GM19397 (cell line): Measurements from ENCODE around the gene ZNF644.

Experiments
- ATAC-seq: cut with Tn5 transposase; IDR thresholded peaks from one replicate; pipeline ENCODE4 v1.9.1; 2021; ENCODE audit warnings: mild to moderate bottlenecking, moderate library complexity; ENCODE audit not compliant: unreplicated experiment

ZNF644 gene

GRCh38 chr1:90989302-90989701 is 32.5 kb downstream of the ZNF644 start:
- no peak for ATAC-seq

- no peak for ATAC-seq
Observed at GRCh38 chr1:90987841-90988240, 34.0 kb downstream of the ZNF644 start.

- ATAC-seq, result no peak
Observed at GRCh38 chr1:90986953-90987352, 34.9 kb downstream of the ZNF644 start.

- ATAC-seq, result no peak
Observed at GRCh38 chr1:90977522-90977921, 44.3 kb downstream of the ZNF644 start.

- no peak for ATAC-seq
Observed at GRCh38 chr1:90973897-90974798, 47.7 kb downstream of the ZNF644 start.

GRCh38 chr1:90970208-90970607 is 51.6 kb downstream of the ZNF644 start:
- ATAC-seq, result no peak

GRCh38 chr1:90969241-90969640 is 52.6 kb downstream of the ZNF644 start:
- ATAC-seq, result no peak

- no peak for ATAC-seq
Observed at GRCh38 chr1:90964444-90965035, 57.3 kb downstream of the ZNF644 start.

GRCh38 chr1:90963651-90964050 is 58.2 kb downstream of the ZNF644 start:
- no peak for ATAC-seq

GRCh38 chr1:90963236-90963635 is 58.6 kb downstream of the ZNF644 start:
- no peak for ATAC-seq

GRCh38 chr1:90959352-90960206 is 62.3 kb downstream of the ZNF644 start:
- ATAC-seq, result no peak

- no peak for ATAC-seq
Observed at GRCh38 chr1:90957497-90957896, 64.3 kb downstream of the ZNF644 start.

- ATAC-seq, result no peak
Observed at GRCh38 chr1:90955769-90956168, 66.1 kb downstream of the ZNF644 start.

- ATAC-seq, result no peak
Observed at GRCh38 chr1:90952906-90953305, 68.9 kb downstream of the ZNF644 start.

- ATAC-seq, result no peak
Observed at GRCh38 chr1:90951009-90951408, 70.8 kb downstream of the ZNF644 start.

GRCh38 chr1:90948301-90948700 is 73.5 kb downstream of the ZNF644 start:
- no peak for ATAC-seq

GRCh38 chr1:90946630-90947029 is 75.2 kb downstream of the ZNF644 start:
- no peak for ATAC-seq

GRCh38 chr1:90945287-90945686 is 76.5 kb downstream of the ZNF644 start:
- ATAC-seq, result no peak

GRCh38 chr1:90943966-90944365 is 77.9 kb downstream of the ZNF644 start:
- ATAC-seq, result no peak

GRCh38 chr1:90940746-90941145 is 81.1 kb downstream of the ZNF644 start:
- no peak for ATAC-seq

- ATAC-seq, result no peak
Observed at GRCh38 chr1:90936731-90937130, 85.1 kb downstream of the ZNF644 start.
